Retinal pigment epithelial cell (primary cell): Measurements from ENCODE around the gene MAPK14.

Source experiments
- DNase-seq: peaks from one replicate; pipeline ENCODE4 v3.0.0-alpha.2; 2010; ENCODE audit warnings: low read depth
- H3K4me3 ChIP-seq: 2 replicates; pipeline ENCODE4 v1.5.1; 2011; ENCODE audit warnings: mild to moderate bottlenecking, low read length, control low read depth, moderate library complexity
- TF ChIP-seq, protein P1 (sequence below): conservative IDR thresholded peaks from 2 replicates; pipeline ENCODE4 v1.5.1; 2011; ENCODE audit warnings: low read depth, low read length, control low read depth, inconsistent platforms

The MAPK14 gene

GRCh38 chr6:36117658-36118549 lies 90.3 kb downstream of the MAPK14 start:
- H3K4me3 ChIP-seq: no peak overlapping the region
- DNase-seq: no peak
- TF ChIP-seq, protein P1, sequence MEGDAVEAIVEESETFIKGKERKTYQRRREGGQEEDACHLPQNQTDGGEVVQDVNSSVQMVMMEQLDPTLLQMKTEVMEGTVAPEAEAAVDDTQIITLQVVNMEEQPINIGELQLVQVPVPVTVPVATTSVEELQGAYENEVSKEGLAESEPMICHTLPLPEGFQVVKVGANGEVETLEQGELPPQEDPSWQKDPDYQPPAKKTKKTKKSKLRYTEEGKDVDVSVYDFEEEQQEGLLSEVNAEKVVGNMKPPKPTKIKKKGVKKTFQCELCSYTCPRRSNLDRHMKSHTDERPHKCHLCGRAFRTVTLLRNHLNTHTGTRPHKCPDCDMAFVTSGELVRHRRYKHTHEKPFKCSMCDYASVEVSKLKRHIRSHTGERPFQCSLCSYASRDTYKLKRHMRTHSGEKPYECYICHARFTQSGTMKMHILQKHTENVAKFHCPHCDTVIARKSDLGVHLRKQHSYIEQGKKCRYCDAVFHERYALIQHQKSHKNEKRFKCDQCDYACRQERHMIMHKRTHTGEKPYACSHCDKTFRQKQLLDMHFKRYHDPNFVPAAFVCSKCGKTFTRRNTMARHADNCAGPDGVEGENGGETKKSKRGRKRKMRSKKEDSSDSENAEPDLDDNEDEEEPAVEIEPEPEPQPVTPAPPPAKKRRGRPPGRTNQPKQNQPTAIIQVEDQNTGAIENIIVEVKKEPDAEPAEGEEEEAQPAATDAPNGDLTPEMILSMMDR: no peak

GRCh38 chr6:36118550-36119107 lies 91.0 kb downstream of the MAPK14 start:
- H3K4me3 ChIP-seq: no peak overlapping the region
- no peak for DNase-seq
- TF ChIP-seq, protein P1: no peak

- no peak for DNase-seq
- no peak overlapping the region for H3K4me3 ChIP-seq
Measured at GRCh38 chr6:36119209-36119608, 91.6 kb downstream of the MAPK14 start.

GRCh38 chr6:36120018-36120417 lies 92.4 kb downstream of the MAPK14 start:
- DNase-seq: no peak
- TF ChIP-seq, protein P1: no peak
- H3K4me3 ChIP-seq: no peak overlapping the region

More at GRCh38 chr6:36119209-36119608, 91.6 kb downstream of the MAPK14 start:
- TF ChIP-seq, protein P1: no peak

GRCh38 chr6:36120539-36120938 lies 92.9 kb downstream of the MAPK14 start:
- no peak overlapping the region for H3K4me3 ChIP-seq
- no peak for DNase-seq
- TF ChIP-seq, protein P1: no peak

DNA sequence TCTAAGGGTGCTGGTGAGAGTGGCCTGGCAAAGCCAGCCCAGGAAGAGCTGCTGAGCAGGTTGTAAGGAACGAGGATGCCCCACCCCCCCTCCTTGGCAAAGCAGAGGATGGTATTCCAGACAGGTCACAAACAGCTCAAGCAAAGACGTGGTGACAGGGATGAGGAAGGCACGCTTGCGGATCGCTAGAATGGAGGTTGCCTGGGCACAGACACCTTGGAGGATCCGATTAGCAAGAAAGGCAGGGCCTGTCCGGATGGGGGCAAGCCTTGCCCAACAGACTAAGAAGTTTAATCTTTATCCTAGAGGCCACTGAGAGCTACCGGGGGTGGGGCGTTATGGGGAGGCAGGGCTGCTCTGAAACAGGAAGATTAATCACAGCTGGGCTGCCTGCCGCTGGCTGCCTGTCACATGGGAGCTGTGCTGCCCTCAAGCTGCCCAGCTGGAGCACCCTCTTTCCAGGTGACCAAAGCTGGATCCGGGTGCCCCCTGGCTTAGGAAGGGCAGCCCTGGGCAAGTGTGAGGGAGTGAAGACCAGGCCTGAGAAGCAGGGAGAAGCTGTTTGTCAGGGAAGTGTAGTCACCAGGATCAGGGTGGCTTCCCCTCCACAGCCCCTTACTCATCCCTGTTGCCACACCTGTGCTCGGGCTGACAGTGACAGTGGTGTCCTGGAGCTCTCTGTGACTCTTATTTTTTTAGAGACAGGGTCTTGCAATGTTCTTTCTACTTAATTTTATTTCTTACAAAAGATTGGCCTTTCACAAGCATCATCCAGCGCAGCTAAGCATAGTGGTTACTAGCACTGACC lies 93.6 kb downstream of the MAPK14 start:
- TF ChIP-seq, protein P1: no peak
- no peak for DNase-seq
- H3K4me3 ChIP-seq: no peak overlapping the region
